ENCODE data around the gene CLCN1.

Gene CLCN1

GRCh38 chr7:143331179-143331801, 15.4 kb downstream of the CLCN1 start:
- no peak for DNase-seq (ENCODE audit: low spot score)

GRCh38 chr7:143334244-143334643, 18.3 kb downstream of the CLCN1 start:
- no peak for DNase-seq (ENCODE audit: low spot score)

GRCh38 chr7:143337216-143337615, 21.3 kb downstream of the CLCN1 start:
- DNase-seq (ENCODE audit: low spot score): no peak

- no peak for DNase-seq (ENCODE audit: low spot score)
Measured at GRCh38 chr7:143341842-143342241, 25.9 kb downstream of the CLCN1 start.

- no peak for DNase-seq (ENCODE audit: low spot score)
Measured at GRCh38 chr7:143343596-143343995, 27.7 kb downstream of the CLCN1 start.

- DNase-seq (ENCODE audit: low spot score): peak; percentile 54
Measured at GRCh38 chr7:143345428-143345900, 29.6 kb downstream of the CLCN1 start.

GRCh38 chr7:143346018-143346417, 30.1 kb downstream of the CLCN1 start:
- DNase-seq (ENCODE audit: low spot score): no peak

- no peak for DNase-seq (ENCODE audit: low spot score)
Measured at GRCh38 chr7:143347950-143348349, 32.0 kb downstream of the CLCN1 start.

- no peak for DNase-seq (ENCODE audit: low spot score)
Measured at GRCh38 chr7:143351060-143351459, 35.1 kb downstream of the CLCN1 start.

GRCh38 chr7:143351574-143351973, 35.7 kb downstream of the CLCN1 start:
- DNase-seq (ENCODE audit: low spot score): no peak

GRCh38 chr7:143352531-143353002, 36.7 kb downstream of the CLCN1 start:
- no peak for DNase-seq (ENCODE audit: low spot score)

GRCh38 chr7:143354376-143354775, 38.5 kb downstream of the CLCN1 start:
- DNase-seq (ENCODE audit: low spot score): no peak

GRCh38 chr7:143354965-143355364, 39.1 kb downstream of the CLCN1 start:
- no peak for DNase-seq (ENCODE audit: low spot score)

- no peak for DNase-seq (ENCODE audit: low spot score)
Measured at GRCh38 chr7:143355450-143356385, 39.8 kb downstream of the CLCN1 start.

- no peak for DNase-seq (ENCODE audit: low spot score)
Measured at GRCh38 chr7:143356414-143357050, 40.6 kb downstream of the CLCN1 start.

GRCh38 chr7:143358626-143359025, 42.7 kb downstream of the CLCN1 start:
- DNase-seq (ENCODE audit: low spot score): no peak

- DNase-seq (ENCODE audit: low spot score): no peak
Measured at GRCh38 chr7:143359771-143360353, 44.0 kb downstream of the CLCN1 start.

- DNase-seq (ENCODE audit: low spot score): no peak
Measured at GRCh38 chr7:143360788-143361551, 45.1 kb downstream of the CLCN1 start.

GRCh38 chr7:143361552-143362130, 45.7 kb downstream of the CLCN1 start:
- DNase-seq (ENCODE audit: low spot score): no peak

GRCh38 chr7:143362131-143363015, 46.5 kb downstream of the CLCN1 start, which contains the start of gene FAM131B:
TSS of gene FAM131B (minus strand) at chr7:143362713. CDS start at chr7:143362603, 110 bp downstream.
- DNase-seq (ENCODE audit: low spot score): no peak
